ENCODE data around the gene ADGRB3.

The ADGRB3 gene

DNA sequence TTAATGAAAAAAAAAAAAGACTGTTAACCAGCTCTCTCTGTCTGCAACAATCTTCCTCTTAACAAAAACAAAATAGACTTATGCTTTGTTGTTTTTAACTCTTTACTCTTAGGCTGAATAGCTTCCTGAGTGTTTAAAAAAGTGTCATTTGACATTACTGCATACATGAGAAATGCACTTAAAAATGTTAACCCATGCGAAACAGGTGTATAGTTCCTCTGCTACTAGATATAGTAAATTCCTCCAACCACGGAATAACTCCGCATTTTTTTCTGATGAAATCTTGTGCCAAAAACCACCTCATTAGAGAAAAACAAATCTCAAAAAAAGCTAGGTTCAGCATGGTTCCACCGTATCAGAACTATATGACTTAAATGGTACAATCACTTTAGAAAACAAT, 426.0 kb downstream of the ADGRB3 start:
- H3K4me3 ChIP-seq (ENCODE audit: low read depth, low read length): no peak overlapping the region
- TF ChIP-seq, protein P1, sequence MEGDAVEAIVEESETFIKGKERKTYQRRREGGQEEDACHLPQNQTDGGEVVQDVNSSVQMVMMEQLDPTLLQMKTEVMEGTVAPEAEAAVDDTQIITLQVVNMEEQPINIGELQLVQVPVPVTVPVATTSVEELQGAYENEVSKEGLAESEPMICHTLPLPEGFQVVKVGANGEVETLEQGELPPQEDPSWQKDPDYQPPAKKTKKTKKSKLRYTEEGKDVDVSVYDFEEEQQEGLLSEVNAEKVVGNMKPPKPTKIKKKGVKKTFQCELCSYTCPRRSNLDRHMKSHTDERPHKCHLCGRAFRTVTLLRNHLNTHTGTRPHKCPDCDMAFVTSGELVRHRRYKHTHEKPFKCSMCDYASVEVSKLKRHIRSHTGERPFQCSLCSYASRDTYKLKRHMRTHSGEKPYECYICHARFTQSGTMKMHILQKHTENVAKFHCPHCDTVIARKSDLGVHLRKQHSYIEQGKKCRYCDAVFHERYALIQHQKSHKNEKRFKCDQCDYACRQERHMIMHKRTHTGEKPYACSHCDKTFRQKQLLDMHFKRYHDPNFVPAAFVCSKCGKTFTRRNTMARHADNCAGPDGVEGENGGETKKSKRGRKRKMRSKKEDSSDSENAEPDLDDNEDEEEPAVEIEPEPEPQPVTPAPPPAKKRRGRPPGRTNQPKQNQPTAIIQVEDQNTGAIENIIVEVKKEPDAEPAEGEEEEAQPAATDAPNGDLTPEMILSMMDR (IDR thresholded peaks at IDR 0.05; ENCODE audit: low read depth, low read length, missing control alignments): no peak
- no peak for DNase-seq (ENCODE audit: low read depth)

- no peak overlapping the region for H3K4me3 ChIP-seq (ENCODE audit: low read depth, low read length)
- no peak for DNase-seq (ENCODE audit: low read depth)
- TF ChIP-seq, protein P1 (IDR thresholded peaks at IDR 0.05; ENCODE audit: low read depth, low read length, missing control alignments): no peak
Observed at GRCh38 chr6:69063401-69063800, 428.3 kb downstream of the ADGRB3 start.

DNA sequence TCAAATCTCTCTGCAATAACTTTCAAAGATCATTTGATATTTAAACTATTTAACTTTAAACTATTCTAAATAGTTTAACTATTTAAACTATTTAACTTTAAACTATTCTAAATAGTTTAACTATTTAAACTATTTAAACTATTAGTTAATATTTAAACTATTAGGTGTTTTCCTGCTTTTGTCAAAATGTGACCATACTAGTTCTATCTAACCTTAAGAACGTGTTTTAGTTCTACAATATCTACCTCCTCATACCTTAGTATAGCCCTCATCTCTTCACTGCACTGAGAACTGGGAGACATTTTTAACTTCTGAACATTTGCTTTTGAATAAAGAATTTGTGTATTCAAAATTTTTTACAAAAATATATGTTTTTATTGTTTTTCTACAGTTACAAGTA, 429.1 kb downstream of the ADGRB3 start:
- TF ChIP-seq, protein P1 (IDR thresholded peaks at IDR 0.05; ENCODE audit: low read depth, low read length, missing control alignments): no peak
- no peak overlapping the region for H3K4me3 ChIP-seq (ENCODE audit: low read depth, low read length)
- DNase-seq (ENCODE audit: low read depth): no peak

- no peak for DNase-seq (ENCODE audit: low read depth)
- H3K4me3 ChIP-seq (ENCODE audit: low read depth, low read length): no peak overlapping the region
- TF ChIP-seq, protein P1 (IDR thresholded peaks at IDR 0.05; ENCODE audit: low read depth, low read length, missing control alignments): no peak
Observed at GRCh38 chr6:69069881-69070280, 434.8 kb downstream of the ADGRB3 start.

DNA sequence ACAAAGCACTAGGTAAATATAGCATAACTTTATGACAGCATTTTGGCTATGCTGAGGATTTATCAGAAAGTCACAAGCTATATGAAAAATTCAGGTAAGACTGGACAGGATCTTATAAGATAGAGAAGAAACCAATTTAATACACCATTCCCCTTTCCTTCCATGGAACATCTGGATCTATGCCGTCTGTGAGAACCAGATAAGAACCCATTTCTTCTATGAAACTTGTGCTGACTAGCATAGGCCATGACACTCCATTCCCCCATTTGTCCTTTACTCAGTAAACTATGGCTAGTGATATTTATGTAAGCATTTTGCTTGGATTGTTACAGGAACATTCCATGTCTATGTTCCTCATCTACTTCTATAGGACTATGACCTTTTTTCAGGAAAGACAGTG, 437.7 kb downstream of the ADGRB3 start:
- H3K4me3 ChIP-seq (ENCODE audit: low read depth, low read length): no peak overlapping the region
- TF ChIP-seq, protein P1 (IDR thresholded peaks at IDR 0.05; ENCODE audit: low read depth, low read length, missing control alignments): no peak
- DNase-seq (ENCODE audit: low read depth): no peak

- TF ChIP-seq, protein P1 (IDR thresholded peaks at IDR 0.05; ENCODE audit: low read depth, low read length, missing control alignments): no peak
- H3K4me3 ChIP-seq (ENCODE audit: low read depth, low read length): no peak overlapping the region
- no peak for DNase-seq (ENCODE audit: low read depth)
Observed at GRCh38 chr6:69084746-69085335, 449.8 kb downstream of the ADGRB3 start.

- TF ChIP-seq, protein P1 (IDR thresholded peaks at IDR 0.05; ENCODE audit: low read depth, low read length, missing control alignments): no peak
- no peak overlapping the region for H3K4me3 ChIP-seq (ENCODE audit: low read depth, low read length)
- DNase-seq (ENCODE audit: low read depth): no peak
Observed at GRCh38 chr6:69086689-69087088, 451.6 kb downstream of the ADGRB3 start.

All from GM12864 (cell line).